GM21529 (cell line): Measurements from ENCODE around the gene AHSA1.

Experiments used
- ATAC-seq: cut with Tn5 transposase; IDR thresholded peaks from one replicate; pipeline ENCODE4 v1.9.1; 2021; ENCODE audit not compliant: unreplicated experiment

AHSA1 gene

GRCh38 chr14:77507762-77508161, 49.9 kb downstream of the AHSA1 start:
- no peak for ATAC-seq

DNA sequence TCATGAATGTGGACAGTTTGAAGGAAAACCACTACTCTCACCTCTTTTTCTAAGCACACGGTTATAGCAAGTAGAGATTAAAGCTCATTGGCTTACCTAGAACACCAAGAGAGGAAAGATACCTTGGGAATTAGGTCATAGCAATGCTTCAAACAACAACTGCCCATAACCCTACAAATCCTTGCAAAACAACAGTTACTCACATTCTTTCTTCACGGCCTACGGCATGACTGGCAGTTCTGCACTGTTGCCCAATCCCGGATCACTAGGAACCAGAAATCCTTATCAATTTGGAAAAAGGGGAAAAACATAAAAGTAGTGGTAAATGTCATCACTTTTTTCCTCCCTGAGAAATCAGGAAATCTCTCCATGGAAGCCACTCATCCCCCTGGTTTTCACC, 50.4 kb downstream of the AHSA1 start:
- no peak for ATAC-seq

GRCh38 chr14:77508876-77509275, 51.0 kb downstream of the AHSA1 start:
- ATAC-seq: no peak

- ATAC-seq: no peak
Measured at GRCh38 chr14:77509366-77509765, 51.5 kb downstream of the AHSA1 start.

DNA sequence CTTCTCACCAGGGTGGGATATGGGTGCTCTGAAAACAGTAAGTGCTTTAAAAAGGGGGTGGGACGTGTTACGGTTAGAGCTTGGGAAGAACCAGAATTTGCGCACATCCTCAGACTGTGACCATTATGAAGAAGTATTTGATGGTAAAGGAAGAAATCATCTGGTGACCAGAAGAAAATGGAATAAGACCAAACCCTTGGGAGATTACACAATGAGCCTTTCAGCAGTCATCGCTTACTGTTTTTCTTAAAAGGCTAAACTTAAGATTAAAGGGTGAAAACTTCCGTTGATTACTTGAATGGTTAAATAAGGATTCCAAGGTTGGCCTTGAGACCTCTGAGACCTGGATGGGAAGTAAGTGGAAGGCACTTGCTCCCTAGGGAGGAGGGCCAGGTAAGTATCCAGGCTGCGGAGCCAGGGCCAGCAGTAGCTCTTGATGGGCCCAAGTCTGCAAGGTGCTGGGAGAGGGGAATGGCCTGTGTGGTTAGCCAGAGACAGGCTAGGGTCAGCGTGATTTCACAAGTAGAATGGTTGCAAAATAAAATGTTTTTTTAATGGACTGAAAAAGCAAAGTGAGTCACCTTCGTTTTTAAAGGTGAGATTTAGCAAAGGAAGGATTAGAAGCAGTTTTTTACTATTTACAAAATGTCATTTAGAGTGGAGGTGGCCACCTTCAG, 53.7 kb downstream of the AHSA1 start:
- ATAC-seq: no peak

DNA sequence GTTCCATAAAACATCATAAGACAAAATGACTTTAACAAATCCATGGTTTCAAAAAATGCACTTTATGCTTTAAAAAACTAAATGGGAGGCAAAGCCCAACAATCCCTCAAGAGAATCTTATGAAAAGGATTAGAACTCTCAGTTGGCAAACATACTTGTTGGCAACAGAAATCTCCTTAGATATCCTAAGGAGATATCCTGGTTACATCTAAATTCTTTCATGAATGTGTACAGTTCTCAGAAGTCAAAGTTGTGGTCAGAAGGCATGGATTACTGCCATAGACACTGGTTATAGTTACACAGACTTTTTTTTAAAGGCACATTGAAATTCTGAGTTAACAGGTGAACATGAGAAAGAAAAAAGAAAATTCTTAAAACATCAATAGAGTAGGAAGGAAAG, 58.2 kb downstream of the AHSA1 start:
- no peak for ATAC-seq
